Activated CD8-positive, alpha-beta memory T cell treated with anti-CD3 and anti-CD28 coated beads, Interleukin-2, amount 50 U/mL, for 24 hours (primary cell): ENCODE measurements around the gene FYCO1.

Experiments
- DNase-seq: peaks from one replicate; pipeline ENCODE4 v3.0.0-alpha.2; 2020; ENCODE audit errors: extremely low read depth

FYCO1 gene

DNA sequence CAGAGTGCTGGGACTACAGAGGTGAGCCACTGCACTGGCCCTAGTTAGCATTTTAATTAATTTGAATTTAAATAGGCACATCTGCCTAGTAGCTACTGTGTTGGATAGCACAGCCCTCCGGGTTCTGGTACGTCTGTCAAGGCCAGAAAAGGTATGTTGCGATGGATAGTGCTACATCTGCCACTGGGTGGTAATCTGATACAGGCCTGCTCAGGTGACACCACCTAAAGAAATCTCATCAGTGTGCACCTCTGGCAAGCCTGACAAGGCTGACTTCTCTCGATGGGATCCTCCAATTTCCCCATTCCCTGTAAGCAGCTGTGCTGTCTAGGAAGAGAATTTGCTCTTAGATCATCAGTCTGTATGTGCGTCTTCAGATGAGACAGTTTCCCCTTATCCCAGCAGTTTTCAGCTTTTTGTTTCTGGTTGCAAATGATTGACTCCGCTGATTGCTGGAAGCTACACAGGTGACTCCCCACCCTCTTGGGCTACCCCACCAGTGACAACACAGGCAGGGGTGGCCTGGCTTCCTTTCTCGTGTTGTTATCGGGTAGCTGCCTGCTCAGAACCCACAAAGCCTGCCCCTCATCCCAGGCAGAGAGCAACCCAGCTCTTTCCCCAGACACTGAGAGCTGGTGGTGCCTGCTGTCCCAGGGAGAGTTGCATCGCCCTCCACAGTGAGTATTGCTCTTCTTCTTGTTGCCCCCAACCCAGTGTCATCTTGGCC lies 109.5 kb downstream of the FYCO1 start, which contains the start of gene CCR9:
CCR9 (plus strand) TSS at position 565 of the 727 bp plus-strand sequence. CDS start 8,391 bp downstream, outside the sequence.
- no peak for DNase-seq

DNA sequence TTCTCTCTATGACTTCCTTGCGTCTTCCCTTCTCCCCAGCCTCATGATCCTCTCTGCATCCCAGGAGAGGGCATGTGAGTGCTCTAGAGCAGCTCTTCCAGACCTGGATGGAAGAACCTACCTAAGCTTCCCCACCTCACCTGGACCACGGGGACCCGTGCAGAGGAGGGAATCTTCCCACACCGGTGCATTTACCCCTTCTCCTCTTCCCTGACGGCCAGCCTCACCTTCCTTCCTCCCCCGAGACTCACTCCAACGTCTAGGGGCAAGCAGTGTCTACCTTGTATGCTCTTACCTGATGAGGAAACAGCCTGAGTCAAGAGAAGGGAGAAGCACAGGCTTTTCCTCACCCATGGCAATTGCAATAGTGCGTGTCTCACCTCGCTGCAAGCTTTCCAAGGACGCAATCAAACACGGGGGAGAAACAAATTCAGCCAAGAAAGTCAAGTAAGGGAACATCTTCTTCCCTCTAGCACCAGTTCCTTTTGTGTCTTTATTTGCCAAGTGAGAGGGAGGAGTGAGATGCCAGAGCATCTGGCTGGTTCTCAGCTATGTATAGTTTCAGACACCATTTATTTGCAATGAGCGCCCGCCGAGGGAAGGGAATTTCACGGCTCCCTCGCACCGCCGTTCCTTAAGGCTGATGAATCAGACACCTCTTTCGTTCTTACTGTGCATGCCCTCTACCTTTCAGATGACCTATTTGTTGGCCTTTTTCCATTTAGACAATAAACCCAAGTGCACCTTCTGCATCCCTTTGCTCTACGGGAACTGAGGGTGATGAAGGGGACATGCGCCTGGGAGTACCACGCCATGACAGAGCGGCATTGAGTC lies 111.0 kb downstream of the FYCO1 start:
- no peak for DNase-seq

DNA sequence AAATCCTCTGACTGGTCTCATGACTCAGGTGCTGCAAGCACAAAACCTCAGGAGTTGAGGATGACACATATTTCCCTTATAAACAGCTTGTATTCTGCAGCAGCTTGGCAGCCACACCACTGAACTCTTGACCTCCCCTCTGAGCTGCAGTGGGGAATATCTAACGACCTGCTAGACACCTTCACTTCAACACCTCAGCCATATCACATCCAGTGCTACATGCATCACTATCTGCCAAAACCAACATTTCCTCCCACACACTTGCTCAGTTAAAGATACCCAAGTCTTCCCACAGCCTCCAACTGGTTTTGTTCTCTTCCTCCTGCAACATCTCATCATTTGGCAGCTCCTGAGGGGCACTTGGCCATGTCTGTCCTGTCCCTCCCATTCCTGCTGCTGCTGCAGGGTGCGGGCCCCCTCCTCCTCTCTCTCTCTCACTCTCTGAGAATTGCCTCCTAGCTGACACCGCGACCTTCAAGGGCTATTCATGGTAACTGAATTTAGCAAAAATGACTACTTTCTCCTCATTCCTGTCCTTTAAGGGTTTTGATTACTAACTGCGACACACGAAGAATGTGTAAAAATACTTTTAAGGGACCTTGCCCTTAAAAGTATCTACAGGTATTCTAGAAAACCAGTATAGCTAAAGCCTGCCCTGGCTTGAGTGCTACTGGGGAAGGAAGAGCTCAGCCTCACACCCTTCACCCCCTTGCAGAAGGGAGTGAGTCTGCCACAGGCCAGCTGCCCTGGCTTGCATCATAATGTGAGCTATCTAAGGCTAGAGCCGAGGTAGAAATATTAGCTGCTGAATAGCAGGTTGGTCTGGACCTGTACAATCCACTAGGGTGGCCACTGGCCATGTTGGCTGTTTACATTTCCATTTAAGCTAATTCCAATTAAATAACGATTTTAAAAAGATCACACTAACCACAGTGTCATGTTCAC lies 114.3 kb downstream of the FYCO1 start:
- no peak for DNase-seq

DNA sequence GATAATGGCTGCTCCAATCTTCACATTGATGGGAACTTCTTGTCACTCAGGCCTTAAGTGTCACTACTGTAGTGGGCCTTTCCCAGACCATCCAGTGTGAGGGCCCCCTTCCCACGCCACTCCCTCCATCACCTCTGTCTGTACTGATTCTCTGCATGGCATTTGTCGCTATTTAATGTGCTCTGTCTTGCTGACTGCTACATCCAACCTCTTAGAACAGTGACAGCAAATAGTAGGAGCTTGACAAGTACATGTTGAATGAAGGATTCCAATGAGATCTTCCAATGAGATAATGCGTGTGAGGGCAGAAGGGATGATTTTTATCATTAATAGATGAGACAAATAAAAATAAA lies 114.9 kb downstream of the FYCO1 start:
- DNase-seq: no peak

DNA sequence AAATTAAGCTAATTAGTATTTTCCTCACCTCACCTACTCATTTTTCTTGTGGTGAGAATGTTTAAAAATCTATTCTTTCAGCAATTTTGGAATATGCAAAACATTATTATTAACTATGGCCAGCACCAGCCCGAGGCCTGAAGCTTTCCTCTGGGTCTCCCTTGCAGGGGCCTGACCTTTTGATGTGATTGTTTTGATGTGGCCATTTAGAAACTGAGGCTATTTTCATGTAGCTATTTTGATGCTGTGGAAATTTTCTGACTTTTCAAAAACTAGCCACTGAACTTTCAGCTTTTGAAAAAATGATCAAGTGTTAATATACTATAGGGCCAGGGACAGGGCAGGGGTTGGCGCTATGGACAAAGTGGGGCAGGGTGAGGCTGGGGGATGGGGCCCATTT lies 117.5 kb downstream of the FYCO1 start:
- no peak for DNase-seq

DNA sequence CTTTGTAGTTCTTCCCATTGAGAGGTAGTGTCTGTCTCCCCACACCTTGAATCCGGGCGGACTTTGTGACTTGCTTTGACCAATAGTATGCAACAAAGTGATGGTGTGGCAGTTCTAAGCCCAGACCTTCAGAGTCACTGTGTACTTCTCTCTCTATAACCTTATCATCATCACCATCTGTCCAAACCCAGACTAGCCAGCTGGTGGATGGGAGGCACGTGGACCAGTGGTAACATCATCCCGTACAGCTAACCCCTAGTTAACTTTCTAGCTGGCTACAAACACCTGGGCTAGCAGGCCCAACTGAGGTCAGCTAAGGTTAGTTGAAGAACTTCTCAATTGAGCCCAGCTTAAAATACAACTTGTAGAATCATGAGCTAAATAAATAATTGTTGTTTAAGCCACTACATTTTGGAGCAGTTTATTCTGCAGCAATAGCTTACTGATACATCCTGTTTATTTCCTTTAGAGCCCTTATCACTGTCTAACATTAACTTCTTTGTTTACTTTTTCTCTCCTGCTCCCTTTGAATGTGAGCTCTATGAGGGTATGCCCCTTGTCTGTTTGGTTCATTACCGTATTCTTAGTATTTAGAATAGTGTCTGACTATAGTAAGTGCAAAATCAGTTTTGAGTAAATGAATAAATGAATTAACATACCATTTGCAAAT lies 120.8 kb downstream of the FYCO1 start:
- DNase-seq: no peak

DNA sequence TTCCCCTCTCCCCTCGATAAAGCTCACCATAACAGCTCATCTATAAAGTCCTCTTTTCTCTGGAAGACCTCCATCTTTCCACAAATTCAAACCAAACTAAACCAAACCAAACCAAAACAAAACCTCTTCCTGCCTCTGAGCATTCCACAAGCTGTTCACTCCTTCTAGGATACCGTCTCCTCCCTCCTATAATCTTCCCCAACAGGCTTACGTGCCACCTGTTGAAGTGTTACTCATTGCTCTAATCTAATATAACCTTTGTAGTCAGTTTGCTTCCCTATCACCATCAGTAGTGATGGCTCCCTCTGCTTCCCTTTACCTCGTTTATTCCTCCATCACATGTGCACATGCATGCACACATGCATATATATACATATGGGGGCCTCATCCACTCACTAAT lies 122.0 kb downstream of the FYCO1 start:
- DNase-seq: no peak

DNA sequence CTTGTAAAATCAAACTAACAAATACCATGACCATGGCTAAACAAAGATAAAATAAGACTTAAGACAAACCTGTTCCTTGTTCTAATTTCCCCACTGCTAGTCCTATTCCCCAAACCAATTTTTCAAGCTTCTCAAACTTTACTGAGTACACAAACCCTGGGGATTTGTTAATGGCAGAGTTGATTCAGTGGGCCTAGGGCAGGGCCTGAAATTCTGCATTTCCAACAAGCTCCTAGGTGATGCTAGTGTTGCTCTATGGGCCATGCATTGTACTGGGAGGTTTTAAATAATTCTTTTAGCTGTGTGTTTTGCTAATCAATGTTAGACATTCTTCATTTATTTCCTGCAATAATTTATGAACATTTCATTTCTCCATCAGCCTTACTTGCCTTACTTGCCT lies 122.6 kb downstream of the FYCO1 start:
- DNase-seq: no peak

DNA sequence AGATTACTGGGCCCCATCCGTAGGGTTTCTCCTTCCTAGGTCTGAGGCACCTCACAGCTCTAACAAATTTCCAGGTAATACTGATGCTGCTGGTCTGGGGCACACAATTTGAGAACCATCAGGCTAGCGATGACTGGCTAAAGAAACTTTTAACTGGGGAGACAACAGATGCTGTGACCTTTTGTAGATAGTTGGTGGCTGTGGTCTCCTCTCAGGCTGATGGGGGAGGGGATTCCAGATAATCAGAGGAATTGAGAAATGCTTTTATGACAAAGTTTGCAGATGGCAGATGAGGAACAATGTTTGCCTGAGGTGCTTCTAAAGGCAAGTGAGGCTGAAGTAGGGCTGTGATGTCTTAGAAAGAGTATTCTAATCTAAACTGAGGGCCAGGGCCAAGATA lies 123.1 kb downstream of the FYCO1 start:
- no peak for DNase-seq

DNA sequence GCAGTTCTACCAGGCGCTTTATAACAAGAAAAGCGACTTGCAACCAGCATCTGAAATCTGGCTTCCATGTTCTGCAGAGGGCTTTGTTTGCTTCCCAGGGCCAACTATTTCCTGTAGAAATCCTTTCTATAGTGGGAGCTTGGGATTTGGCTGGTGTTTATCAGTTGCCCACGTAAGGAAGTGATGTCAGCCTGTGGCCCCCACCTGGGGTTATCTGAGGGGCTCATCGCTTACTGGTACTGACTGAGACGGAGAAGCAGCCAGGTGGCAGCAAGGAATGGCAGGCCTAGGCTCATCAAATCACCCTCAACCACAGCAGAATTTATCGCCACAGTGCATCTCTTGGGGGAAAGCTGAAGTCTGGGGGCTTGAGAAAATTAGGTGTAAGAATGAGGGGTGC lies 123.8 kb downstream of the FYCO1 start:
- no peak for DNase-seq

DNA sequence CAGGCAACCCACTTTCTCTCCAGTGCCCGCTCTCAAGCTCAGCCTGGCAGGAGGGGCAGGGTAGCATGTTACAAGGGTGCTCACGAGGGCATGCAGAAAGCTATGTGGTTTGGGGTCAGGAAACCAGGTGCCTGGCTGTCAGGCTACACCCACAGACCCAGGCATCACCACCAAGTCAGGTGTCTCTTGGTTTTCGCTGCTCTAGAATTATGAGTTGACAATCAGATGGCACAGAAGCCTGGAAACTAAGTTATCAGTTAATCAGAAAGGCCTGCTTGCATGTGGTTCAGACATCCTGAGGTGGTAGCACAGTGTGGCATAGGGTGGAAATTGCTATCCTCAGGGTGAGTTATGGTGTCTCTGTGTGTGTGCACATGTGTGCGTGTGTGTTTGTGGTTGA lies 125.5 kb downstream of the FYCO1 start:
- no peak for DNase-seq

DNA sequence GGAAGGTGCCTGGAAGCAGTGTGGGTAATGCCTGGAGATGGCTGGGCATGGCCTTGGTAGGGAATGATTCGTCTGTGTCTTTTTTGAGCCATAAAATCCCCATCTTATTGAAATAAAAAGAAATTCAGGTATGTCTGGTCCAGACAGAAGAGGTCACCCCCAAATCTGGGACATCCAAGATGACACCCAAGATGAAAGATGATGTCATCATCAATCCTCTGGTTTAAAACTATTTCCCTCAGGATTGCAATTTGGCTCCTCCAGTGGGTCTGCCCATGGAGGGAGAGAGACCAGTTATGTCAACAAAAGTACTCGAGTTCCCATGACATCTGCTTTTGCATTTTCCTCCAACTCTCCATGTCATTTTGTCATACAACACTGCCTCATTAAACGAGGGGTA lies 126.0 kb downstream of the FYCO1 start:
- no peak for DNase-seq

DNA sequence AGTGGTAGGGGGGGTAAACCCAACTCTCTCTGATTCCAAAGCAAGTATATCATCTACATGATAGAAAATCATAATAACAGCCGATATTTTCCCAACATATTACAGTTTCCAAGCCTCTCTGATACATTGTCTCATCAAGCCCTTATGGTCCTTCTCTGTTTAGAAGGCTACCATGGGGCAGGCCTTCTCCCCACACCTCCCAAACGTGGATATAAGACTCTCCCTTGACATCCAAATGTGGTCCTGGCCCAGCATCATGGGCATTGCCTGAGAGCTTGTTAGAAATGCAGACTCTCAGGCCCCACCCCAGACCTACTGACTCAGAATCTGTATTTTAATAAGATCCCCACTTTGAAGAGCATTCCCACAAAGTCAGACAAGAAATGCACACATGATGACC lies 127.0 kb downstream of the FYCO1 start:
- no peak for DNase-seq

DNA sequence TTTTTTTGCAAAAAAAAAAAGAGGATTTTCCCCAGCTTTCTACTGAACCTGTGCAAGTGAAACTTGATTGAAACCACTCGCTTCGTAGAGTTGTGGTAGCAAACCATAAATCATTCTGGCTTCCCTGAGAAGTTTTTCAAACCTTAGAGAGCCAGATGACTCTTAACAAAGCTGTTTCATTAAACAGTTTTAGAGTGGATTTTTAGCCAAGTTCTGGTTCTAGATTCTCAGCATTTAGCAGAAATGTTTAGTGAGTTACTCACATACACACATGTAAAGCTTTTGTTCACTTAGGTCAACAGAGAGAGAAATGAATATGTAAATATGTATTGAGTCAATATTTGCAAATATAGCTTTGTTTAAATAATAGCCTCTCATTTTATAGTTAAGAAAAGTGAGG lies 127.4 kb downstream of the FYCO1 start:
- DNase-seq: no peak
